HEK293 (cell line): ENCODE measurements around the gene NAP1L4.

Experiments used
- RBAK ChIP-seq: fragments of 450-650 bp; formaldehyde crosslinking; IDR thresholded peaks from 2 replicates; pipeline ENCODE4 v1.5.1; 2016; ENCODE audit warnings: missing biosample characterization, missing genetic modification characterization
- ZNF175 ChIP-seq: fragments of 450-650 bp; formaldehyde crosslinking; IDR thresholded peaks from 2 replicates; pipeline ENCODE4 v1.5.1; 2016; ENCODE audit warnings: missing biosample characterization, missing genetic modification characterization
- ZNF354C ChIP-seq: fragments of 450-650 bp; formaldehyde crosslinking; IDR thresholded peaks from 2 replicates; pipeline ENCODE4 v1.5.1; 2016; ENCODE audit warnings: missing biosample characterization, missing genetic modification characterization, low read depth, borderline replicate concordance
- ZNF530 ChIP-seq: fragments of 450-650 bp; formaldehyde crosslinking; IDR thresholded peaks from 2 replicates; pipeline ENCODE4 v1.5.1; 2016; ENCODE audit warnings: low read depth, missing biosample characterization, missing genetic modification characterization
- ZNF571 ChIP-seq: fragments of 450-650 bp; formaldehyde crosslinking; IDR thresholded peaks from 2 replicates; pipeline ENCODE4 v1.5.0; 2017; ENCODE audit warnings: missing biosample characterization, missing genetic modification characterization
- ZNF658 ChIP-seq: fragments of 450-650 bp; formaldehyde crosslinking; IDR thresholded peaks from 2 replicates; pipeline ENCODE4; 2016; ENCODE audit warnings: missing biosample characterization, missing genetic modification characterization
- ZNF76 ChIP-seq: fragments of 450-650 bp; formaldehyde crosslinking; IDR thresholded peaks from 2 replicates; pipeline ENCODE4; 2016; ENCODE audit warnings: low read depth, missing biosample characterization, missing genetic modification characterization, borderline replicate concordance
- ZNF777 ChIP-seq: fragments of 450-650 bp; formaldehyde crosslinking; IDR thresholded peaks from 2 replicates; pipeline ENCODE4 v1.5.1; 2017; ENCODE audit warnings: missing biosample characterization, missing genetic modification characterization, borderline replicate concordance
- TF ChIP-seq, protein P1 (sequence below): sonication (generic); formaldehyde crosslinking; IDR thresholded peaks from 2 replicates; pipeline ENCODE4 v1.8.1; 2022; ENCODE audit warnings: mild to moderate bottlenecking, moderate library complexity, missing genetic modification reagents
- TF ChIP-seq, protein P2 (sequence below): fragments of 450-650 bp; formaldehyde crosslinking; IDR thresholded peaks from 2 replicates; pipeline ENCODE4 v1.5.1; 2016; ENCODE audit warnings: missing biosample characterization, missing genetic modification characterization
- TF ChIP-seq, protein P3 (sequence below): fragments of 450-650 bp; formaldehyde crosslinking; IDR thresholded peaks from 2 replicates; pipeline ENCODE4 v1.5.1; 2016; ENCODE audit warnings: missing biosample characterization, missing genetic modification characterization

DNA sequence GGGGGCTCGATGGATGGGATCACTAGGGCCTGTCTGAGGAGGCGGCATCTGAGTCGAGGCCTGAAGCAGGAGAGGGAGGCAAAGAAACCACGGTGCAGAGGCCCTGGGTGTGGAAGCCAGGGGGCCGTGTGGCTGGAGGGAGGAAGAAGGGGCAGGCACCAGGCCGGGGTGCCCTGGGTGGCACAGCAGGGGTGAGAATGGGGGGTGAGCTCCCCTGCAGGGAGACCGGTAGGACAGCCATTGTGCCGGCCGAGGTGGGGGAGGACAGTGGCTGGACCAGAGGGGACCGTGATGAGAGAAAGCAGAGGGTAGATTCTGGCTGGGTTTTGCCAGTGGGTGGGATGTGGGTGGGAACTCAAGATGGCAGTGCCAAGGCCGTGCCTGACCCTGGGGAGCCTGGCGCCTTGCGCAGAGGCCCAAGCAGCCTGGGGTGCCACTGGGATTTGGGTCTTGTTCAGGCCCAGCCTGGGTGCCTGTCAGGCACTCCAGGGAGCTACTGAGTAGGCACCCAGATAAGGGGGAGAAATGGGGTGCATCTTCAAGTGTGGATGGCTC, 81.7 kb downstream of the NAP1L4 start:
- TF ChIP-seq ZNF777 = no peak
- TF ChIP-seq, protein P1, sequence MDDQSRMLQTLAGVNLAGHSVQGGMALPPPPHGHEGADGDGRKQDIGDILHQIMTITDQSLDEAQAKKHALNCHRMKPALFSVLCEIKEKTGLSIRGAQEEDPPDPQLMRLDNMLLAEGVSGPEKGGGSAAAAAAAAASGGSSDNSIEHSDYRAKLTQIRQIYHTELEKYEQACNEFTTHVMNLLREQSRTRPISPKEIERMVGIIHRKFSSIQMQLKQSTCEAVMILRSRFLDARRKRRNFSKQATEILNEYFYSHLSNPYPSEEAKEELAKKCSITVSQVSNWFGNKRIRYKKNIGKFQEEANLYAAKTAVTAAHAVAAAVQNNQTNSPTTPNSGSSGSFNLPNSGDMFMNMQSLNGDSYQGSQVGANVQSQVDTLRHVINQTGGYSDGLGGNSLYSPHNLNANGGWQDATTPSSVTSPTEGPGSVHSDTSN (CRISPR knock-in tag) = no peak
- no peak for TF ChIP-seq RBAK
- TF ChIP-seq, protein P2, sequence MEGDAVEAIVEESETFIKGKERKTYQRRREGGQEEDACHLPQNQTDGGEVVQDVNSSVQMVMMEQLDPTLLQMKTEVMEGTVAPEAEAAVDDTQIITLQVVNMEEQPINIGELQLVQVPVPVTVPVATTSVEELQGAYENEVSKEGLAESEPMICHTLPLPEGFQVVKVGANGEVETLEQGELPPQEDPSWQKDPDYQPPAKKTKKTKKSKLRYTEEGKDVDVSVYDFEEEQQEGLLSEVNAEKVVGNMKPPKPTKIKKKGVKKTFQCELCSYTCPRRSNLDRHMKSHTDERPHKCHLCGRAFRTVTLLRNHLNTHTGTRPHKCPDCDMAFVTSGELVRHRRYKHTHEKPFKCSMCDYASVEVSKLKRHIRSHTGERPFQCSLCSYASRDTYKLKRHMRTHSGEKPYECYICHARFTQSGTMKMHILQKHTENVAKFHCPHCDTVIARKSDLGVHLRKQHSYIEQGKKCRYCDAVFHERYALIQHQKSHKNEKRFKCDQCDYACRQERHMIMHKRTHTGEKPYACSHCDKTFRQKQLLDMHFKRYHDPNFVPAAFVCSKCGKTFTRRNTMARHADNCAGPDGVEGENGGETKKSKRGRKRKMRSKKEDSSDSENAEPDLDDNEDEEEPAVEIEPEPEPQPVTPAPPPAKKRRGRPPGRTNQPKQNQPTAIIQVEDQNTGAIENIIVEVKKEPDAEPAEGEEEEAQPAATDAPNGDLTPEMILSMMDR = no peak
- TF ChIP-seq ZNF530 (tag by site-specific recombination) = no peak
- TF ChIP-seq ZNF658 (tag by site-specific recombination) = no peak
- no peak for TF ChIP-seq ZNF175 (tag by site-specific recombination)
- TF ChIP-seq ZNF76 (tag by site-specific recombination) = no peak
- TF ChIP-seq, protein P3, sequence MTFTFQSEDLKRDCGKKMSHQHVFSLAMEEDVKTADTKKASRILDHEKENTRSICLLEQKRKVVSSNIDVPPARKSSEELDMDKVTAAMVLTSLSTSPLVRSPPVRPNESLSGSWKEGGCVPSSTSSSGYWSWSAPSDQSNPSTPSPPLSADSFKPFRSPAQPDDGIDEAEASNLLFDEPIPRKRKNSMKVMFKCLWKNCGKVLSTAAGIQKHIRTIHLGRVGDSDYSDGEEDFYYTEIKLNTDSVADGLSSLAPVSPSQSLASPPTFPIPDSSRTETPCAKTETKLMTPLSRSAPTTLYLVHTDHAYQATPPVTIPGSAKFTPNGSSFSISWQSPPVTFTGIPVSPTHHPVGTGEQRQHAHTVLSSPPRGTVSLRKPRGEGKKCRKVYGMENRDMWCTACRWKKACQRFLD (tag by site-specific recombination) = no peak
- TF ChIP-seq ZNF571 (tag by site-specific recombination) = no peak
- no peak for TF ChIP-seq ZNF354C (tag by site-specific recombination)
